Measurements from ENCODE around the gene DACH1.

The DACH1 gene

GRCh38 chr13:71729441-71729840 is 137.6 kb downstream of the DACH1 start:
- in situ Hi-C loops (cut with MboI; ENCODE audit: low pct_unique_long_range_greater_than_20kb, low sequenced_read_pairs), result no loop called here
- no peak for DNase-seq

- in situ Hi-C loops (cut with MboI; ENCODE audit: low pct_unique_long_range_greater_than_20kb, low sequenced_read_pairs), result no loop called here
- no peak for DNase-seq
Observed at GRCh38 chr13:71727662-71728061, 139.3 kb downstream of the DACH1 start.

- no peak for DNase-seq
- in situ Hi-C loops (cut with MboI; ENCODE audit: low pct_unique_long_range_greater_than_20kb, low sequenced_read_pairs), result no loop called here
Observed at GRCh38 chr13:71727042-71727441, 140.0 kb downstream of the DACH1 start.

DNA sequence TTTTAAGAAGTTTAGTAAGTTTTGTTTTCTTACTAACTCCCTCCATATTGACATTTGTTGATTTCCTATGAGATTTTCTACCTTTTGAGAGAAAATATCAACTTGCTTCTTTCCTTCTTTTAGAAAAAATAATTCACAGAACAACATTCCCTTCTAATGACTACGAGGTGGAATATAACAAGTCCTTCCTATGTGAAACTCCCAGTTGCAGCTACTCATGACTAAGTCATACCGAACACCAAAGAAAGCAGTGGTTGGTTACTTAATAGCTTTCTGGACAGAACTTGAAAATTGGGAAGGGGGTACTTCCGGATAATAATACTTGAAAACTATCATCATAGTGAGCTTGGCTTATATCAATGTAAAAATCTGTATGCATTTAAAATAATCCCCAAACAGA is 144.8 kb downstream of the DACH1 start:
- in situ Hi-C loops (cut with MboI; ENCODE audit: low pct_unique_long_range_greater_than_20kb, low sequenced_read_pairs), result no loop called here

GRCh38 chr13:71721104-71721503 is 145.9 kb downstream of the DACH1 start:
- in situ Hi-C loops (cut with MboI; ENCODE audit: low pct_unique_long_range_greater_than_20kb, low sequenced_read_pairs), result no loop called here
- no peak for DNase-seq

More for the DNA sequence above, 144.8 kb downstream of the DACH1 start:
- no peak for DNase-seq

DNA sequence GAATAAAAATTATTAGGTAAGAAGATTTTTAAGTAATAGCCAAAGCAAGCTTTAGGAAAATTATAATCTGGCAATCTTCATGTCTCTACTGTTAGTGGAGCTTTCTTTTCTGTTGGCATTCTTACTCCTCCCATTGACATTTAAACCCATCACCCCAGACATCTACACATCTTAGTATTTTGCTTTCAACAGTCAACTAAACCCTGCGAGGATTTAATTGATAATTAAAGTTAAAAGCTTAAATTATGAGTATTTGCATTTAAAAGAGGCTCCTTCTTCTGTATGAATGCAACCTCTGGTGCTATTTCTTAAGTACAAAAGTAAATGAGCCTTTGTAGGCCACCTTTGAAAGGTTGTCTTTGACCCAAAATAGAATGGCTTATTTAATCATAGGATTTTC is 148.1 kb downstream of the DACH1 start:
- in situ Hi-C loops (cut with MboI; ENCODE audit: low pct_unique_long_range_greater_than_20kb, low sequenced_read_pairs), result no loop called here

GRCh38 chr13:71714802-71715375 is 152.1 kb downstream of the DACH1 start:
- in situ Hi-C loops (cut with MboI; ENCODE audit: low pct_unique_long_range_greater_than_20kb, low sequenced_read_pairs), result no loop called here
- no peak for DNase-seq

More for the DNA sequence above, 148.1 kb downstream of the DACH1 start:
- DNase-seq, result no peak

GRCh38 chr13:71712988-71713653 is 153.9 kb downstream of the DACH1 start:
- no peak for DNase-seq
- in situ Hi-C loops (cut with MboI; ENCODE audit: low pct_unique_long_range_greater_than_20kb, low sequenced_read_pairs), result no loop called here

DNA sequence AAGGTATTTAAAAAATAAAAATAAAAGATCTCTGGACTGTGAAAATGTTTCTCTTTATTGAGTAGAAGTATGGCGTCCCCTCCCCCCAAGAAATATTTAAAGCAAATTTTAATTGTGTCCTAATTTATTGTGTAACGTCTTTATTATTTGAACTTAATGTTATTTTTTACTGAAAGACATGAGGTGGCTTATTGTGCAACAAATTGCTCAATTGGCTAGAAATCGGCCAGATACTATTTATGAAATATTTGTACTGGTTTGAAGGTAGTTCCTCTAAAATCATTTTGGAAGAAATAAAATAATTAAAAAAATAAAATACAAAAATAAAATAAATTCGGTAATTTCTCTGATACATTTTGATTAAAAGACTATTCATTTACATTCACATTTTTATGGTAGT is 162.3 kb downstream of the DACH1 start:
- DNase-seq, result no peak
- in situ Hi-C loops (cut with MboI; ENCODE audit: low pct_unique_long_range_greater_than_20kb, low sequenced_read_pairs), result no loop called here

DNA sequence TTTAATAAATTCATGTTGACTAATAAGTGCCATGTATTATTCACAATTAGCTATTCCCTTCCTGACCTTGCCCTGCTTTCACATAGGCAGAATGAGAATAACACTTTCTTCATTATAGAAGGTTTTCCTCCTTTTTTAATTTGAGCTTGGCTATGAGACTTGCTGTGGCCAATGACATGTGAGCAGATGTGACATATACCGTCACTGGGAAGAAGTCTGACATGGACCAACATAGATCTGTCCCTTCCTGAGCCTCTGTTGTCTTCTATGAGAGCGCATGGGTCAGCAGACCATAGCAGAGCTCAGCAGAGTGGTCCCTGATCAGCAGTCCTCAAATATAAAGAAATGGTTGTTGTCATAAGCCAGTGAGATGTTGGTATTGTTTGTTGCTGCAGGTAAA is 163.9 kb downstream of the DACH1 start:
- no peak for DNase-seq
- in situ Hi-C loops (cut with MboI; ENCODE audit: low pct_unique_long_range_greater_than_20kb, low sequenced_read_pairs), result no loop called here

DNA sequence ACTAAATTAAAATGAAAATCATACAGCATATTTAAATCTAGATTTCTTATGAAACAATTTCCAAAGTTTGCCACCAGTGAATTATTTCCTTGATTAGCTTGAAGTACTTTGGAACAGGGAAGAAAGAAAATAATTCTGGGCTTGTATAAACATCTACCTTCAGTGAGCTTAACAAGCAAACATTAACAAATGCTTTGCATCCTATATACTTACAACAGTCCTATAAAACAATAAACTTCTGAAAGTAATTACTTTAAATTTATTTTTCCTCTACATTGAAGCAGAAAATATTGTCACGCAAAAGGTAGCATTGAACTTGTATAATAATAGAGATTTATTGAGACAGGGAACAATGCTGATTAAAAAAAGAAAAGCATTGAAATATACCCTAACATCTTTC is 164.8 kb downstream of the DACH1 start:
- DNase-seq, result no peak
- in situ Hi-C loops (cut with MboI; ENCODE audit: low pct_unique_long_range_greater_than_20kb, low sequenced_read_pairs), result no loop called here

- no peak for DNase-seq
- in situ Hi-C loops (cut with MboI; ENCODE audit: low pct_unique_long_range_greater_than_20kb, low sequenced_read_pairs), result no loop called here
Observed at GRCh38 chr13:71701741-71702140, 165.3 kb downstream of the DACH1 start.

DNA sequence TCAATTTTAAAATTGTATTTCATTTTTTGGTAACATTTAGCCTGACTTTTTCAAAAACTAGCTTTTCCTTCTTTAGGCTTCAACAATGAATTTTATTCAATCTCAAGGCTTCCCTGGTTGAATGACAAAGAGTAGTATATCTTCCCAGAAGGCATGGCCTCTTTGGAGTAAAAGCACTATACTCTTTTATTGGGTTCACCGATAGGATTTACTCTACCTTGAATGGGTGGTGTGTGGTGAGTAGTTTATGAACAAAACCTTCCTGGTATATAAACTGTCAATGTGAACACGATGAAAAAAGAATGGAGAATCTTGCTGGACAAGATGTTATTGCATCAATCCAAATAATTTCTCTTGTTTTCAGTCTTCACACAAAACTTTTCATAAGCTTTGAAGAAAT is 167.7 kb downstream of the DACH1 start:
- in situ Hi-C loops (cut with MboI; ENCODE audit: low pct_unique_long_range_greater_than_20kb, low sequenced_read_pairs), result no loop called here

DNA sequence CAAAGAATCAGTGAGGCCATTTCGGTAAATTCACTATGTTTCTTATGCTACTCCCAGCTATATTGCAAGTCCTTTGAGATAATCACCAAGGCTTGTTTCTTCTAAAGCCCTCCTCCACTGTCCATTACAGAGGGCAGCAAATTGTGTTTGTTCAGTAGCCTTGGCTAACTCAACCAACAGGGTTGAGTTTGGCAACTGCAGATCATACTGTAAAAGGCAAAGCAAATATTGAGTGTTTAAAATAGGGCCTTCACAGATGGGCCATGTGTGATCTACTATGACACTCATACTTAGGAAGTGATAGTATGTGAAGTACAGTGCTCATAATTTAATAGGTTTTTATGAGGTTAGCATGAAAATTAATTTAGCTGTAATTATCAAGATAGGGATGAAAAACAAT is 171.3 kb downstream of the DACH1 start:
- no peak for DNase-seq
- in situ Hi-C loops (cut with MboI; ENCODE audit: low pct_unique_long_range_greater_than_20kb, low sequenced_read_pairs), result no loop called here

More for the DNA sequence above, 167.7 kb downstream of the DACH1 start:
- DNase-seq, result no peak

DNA sequence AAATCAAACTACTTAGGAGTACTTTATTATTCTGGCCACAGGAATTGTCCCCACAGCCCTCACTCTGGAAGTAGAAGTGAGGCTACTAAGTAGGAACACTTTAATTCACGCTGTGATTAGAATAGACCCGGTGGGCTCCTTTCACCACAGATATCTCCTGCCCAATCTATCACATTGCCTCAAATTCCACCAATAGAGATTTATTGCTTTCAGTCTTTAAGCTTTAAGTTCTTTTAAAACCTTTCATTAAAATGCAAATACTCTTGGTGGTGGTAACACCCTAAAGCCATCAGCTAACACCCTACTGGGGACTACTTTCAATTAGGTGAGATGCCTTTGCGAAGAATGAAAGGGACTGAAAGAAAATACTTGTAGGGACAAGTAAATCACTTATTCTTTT is 181.9 kb downstream of the DACH1 start:
- in situ Hi-C loops (cut with MboI; ENCODE audit: low pct_unique_long_range_greater_than_20kb, low sequenced_read_pairs), result no loop called here
- DNase-seq, result no peak

DNA sequence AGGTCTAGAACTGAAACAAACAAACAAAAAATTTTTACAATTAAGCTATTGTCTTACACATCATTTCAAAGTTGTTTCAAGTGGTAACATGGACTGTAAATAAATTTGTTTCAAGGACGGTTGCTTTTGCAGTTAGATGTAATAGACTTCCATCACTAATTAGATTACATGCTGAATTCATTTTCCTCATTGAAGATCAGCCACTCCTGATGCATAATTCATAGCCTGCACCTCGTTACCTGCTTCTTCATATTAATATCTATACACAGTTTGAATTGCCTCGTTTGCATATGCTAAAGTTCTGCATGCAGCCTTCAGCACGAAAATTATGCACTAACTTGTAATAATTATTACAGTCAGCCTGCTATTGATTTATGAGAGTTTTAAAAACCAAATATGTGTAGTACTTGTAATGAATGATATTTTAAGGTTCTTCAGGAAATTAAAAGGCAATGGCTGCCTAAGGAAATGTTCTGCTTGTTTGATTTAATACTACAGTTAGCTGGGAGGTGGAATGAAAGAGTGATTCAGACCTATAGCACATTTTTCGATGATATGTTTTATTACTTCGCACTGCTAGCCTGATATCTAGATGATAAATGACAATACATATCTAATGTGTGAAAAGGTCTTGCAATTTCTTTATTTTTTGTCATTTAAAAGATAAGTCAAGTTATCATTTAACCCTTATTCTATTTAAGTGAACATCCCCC is 184.9 kb downstream of the DACH1 start:
- in situ Hi-C loops (cut with MboI; ENCODE audit: low pct_unique_long_range_greater_than_20kb, low sequenced_read_pairs), result no loop called here
- DNase-seq, result no peak

DNA sequence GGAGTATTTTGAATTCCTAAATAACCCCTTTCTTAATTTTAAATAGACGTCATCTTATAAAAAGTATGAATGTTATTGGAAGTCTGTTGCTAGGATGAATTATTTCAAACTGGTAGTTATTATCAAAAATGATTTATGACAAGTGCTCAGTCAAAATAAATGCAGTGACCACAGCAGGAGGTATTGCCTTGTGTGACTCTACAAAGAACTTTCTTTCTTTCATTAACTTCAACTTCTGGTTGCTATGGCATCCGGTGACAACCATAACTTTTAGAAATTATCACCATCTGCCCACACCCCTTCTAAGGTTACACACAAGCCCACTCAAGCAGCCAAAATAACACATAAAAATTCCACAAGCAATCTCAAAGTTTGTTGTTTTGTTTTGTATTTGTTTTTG is 189.9 kb downstream of the DACH1 start:
- in situ Hi-C loops (cut with MboI; ENCODE audit: low pct_unique_long_range_greater_than_20kb, low sequenced_read_pairs), result no loop called here

GRCh38 chr13:71672512-71672911 is 194.5 kb downstream of the DACH1 start:
- in situ Hi-C loops (cut with MboI; ENCODE audit: low pct_unique_long_range_greater_than_20kb, low sequenced_read_pairs), result no loop called here
- DNase-seq, result no peak

More for the DNA sequence above, 189.9 kb downstream of the DACH1 start:
- DNase-seq, result no peak

DNA sequence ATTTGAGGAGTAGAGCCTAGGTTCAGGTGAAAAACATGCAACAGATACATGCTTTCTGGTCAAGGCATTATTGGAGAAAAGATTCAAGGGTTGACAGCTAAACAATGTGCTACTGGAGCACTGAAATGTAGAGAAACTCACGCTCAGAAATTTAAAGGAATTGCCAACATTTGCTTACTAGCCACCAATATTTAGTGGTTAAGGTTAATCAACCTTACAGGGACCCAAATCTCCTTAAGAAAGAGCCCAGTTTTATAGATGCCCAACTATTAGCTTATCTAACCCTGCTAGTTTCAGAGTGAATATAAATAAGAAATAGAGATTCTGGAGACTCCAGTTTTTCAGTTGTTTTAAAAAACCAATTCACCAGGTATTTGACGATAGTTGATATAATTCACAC is 203.6 kb downstream of the DACH1 start:
- in situ Hi-C loops (cut with MboI; ENCODE audit: low pct_unique_long_range_greater_than_20kb, low sequenced_read_pairs), result no loop called here
- DNase-seq, result no peak

- in situ Hi-C loops (cut with MboI; ENCODE audit: low pct_unique_long_range_greater_than_20kb, low sequenced_read_pairs), result no loop called here
- no peak for DNase-seq
Observed at GRCh38 chr13:71661921-71662320, 205.1 kb downstream of the DACH1 start.

GRCh38 chr13:71659404-71659803 is 207.6 kb downstream of the DACH1 start:
- DNase-seq, result no peak
- in situ Hi-C loops (cut with MboI; ENCODE audit: low pct_unique_long_range_greater_than_20kb, low sequenced_read_pairs), result no loop called here
